HCT116 (cell line): ENCODE data around the gene LRRC73.

Experiments
- ELF1 ChIP-seq: IDR thresholded peaks from 2 replicates; pipeline ENCODE4 v1.6.1; 2012; ENCODE audit warnings: low read depth, borderline replicate concordance
- EZH2 ChIP-seq: fragments of 200-600 bp; sonication (generic); IDR thresholded peaks from 2 replicates; pipeline ENCODE4 v1.6.1; 2017; ENCODE audit warnings: antibody characterized with exemption, mixed run types
- EZH2phosphoT487 ChIP-seq: fragments of 200-600 bp; IDR thresholded peaks from 2 replicates; pipeline ENCODE4 v1.6.1; 2018; ENCODE audit warnings: antibody characterized with exemption, borderline replicate concordance
- FOSL1 ChIP-seq: IDR thresholded peaks from 2 replicates; pipeline ENCODE4 v1.6.1; 2012; ENCODE audit warnings: low read depth
- POLR2A ChIP-seq: IDR thresholded peaks from 2 replicates; pipeline ENCODE4 v1.7.0; 2011; ENCODE audit warnings: borderline replicate concordance; ENCODE audit not compliant: insufficient read depth, insufficient read length; ENCODE audit errors: extremely low read depth
- SIN3A ChIP-seq: IDR thresholded peaks from 2 replicates; pipeline ENCODE4 v1.6.1; 2012; ENCODE audit warnings: low read depth
- ZFX ChIP-seq: fragments of 450-650 bp; IDR thresholded peaks from 2 replicates; pipeline ENCODE4 v1.6.1; 2017
- ZNF274 ChIP-seq: fragments of 200-500 bp; sonication (Bioruptor generic); IDR thresholded peaks from 2 replicates; pipeline ENCODE4 v1.6.1; 2014; ENCODE audit warnings: mild to moderate bottlenecking, low read depth, low read length, inconsistent platforms
- TF ChIP-seq, protein P1 (sequence below), 3 experiments: fragments of 200-600 bp in 1 of 3; sonication (generic) in 1 of 3; IDR thresholded peaks in 2 of 3; conservative IDR thresholded peaks in 1 of 3; 2 replicates each; pipeline ENCODE4 v1.5.1; 2012 to 2017; ENCODE audit warnings: low read depth in 2 of 3, low read length in 2 of 3, antibody characterized with exemption in 1 of 3, borderline replicate concordance in 1 of 3, control low read depth in 1 of 3, mild to moderate bottlenecking in 1 of 3, mixed read lengths in 1 of 3, mixed run types in 1 of 3, moderate library complexity in 1 of 3; ENCODE audit not compliant: insufficient read depth in 1 of 3
- TF ChIP-seq, protein P2 (sequence below): IDR thresholded peaks from 2 replicates; pipeline ENCODE4 v1.6.1; 2012; ENCODE audit warnings: low read depth
- TF ChIP-seq, protein P3 (sequence below): IDR thresholded peaks from 2 replicates; pipeline ENCODE4 v1.6.1; 2012

DNA sequence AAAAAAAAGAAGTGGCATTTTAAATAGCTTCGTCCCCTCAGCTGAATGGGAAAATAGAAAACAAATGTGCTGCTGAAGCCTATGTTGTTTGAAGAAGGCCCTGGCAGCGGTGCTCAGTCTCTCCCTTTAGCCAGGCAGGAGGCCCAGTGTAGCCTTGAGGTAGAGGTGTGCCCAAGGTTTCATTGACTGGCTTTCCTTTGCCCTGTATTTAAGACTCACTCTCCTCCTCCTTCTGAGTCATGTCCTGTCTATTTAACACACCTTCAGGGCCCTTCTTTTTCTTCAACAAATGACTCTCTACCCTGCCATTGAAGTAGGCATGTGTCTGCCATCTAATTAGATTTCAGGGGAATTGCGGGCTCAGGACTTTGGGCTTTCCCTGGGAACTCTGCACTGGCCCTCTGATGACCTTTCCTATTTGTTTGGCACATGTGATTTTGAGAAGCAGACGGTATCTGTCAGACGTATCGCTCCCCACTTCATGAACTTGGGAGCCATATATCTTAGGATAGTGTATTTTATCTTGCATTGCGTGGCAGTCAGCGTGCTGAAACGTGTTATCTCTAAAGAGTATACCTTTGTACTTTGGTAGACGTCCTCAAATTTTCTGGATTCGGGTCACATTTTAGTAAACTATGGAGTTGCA lies 28.4 kb downstream of the LRRC73 start:
- TF ChIP-seq SIN3A (0 out of 2 replicates have a peak, but pooled peaks have one; percentile 10), FOSL1 (peak; percentile 58), ELF1 (no peak), EZH2 (no peak), EZH2phosphoT487 (no peak), ZFX (no peak), ZNF274 (no peak), POLR2A (no peak)
- TF ChIP-seq, protein P1, sequence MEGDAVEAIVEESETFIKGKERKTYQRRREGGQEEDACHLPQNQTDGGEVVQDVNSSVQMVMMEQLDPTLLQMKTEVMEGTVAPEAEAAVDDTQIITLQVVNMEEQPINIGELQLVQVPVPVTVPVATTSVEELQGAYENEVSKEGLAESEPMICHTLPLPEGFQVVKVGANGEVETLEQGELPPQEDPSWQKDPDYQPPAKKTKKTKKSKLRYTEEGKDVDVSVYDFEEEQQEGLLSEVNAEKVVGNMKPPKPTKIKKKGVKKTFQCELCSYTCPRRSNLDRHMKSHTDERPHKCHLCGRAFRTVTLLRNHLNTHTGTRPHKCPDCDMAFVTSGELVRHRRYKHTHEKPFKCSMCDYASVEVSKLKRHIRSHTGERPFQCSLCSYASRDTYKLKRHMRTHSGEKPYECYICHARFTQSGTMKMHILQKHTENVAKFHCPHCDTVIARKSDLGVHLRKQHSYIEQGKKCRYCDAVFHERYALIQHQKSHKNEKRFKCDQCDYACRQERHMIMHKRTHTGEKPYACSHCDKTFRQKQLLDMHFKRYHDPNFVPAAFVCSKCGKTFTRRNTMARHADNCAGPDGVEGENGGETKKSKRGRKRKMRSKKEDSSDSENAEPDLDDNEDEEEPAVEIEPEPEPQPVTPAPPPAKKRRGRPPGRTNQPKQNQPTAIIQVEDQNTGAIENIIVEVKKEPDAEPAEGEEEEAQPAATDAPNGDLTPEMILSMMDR (IDR thresholded peaks at IDR 0.05 in 2 of 3, conservative IDR thresholded peaks at IDR 0.05 in 1 of 3; ENCODE audit: borderline replicate concordance in 1 of 3, insufficient read depth in 1 of 3, low read depth in 2 of 3, low read length in 2 of 3), result no peak
- TF ChIP-seq, protein P2, sequence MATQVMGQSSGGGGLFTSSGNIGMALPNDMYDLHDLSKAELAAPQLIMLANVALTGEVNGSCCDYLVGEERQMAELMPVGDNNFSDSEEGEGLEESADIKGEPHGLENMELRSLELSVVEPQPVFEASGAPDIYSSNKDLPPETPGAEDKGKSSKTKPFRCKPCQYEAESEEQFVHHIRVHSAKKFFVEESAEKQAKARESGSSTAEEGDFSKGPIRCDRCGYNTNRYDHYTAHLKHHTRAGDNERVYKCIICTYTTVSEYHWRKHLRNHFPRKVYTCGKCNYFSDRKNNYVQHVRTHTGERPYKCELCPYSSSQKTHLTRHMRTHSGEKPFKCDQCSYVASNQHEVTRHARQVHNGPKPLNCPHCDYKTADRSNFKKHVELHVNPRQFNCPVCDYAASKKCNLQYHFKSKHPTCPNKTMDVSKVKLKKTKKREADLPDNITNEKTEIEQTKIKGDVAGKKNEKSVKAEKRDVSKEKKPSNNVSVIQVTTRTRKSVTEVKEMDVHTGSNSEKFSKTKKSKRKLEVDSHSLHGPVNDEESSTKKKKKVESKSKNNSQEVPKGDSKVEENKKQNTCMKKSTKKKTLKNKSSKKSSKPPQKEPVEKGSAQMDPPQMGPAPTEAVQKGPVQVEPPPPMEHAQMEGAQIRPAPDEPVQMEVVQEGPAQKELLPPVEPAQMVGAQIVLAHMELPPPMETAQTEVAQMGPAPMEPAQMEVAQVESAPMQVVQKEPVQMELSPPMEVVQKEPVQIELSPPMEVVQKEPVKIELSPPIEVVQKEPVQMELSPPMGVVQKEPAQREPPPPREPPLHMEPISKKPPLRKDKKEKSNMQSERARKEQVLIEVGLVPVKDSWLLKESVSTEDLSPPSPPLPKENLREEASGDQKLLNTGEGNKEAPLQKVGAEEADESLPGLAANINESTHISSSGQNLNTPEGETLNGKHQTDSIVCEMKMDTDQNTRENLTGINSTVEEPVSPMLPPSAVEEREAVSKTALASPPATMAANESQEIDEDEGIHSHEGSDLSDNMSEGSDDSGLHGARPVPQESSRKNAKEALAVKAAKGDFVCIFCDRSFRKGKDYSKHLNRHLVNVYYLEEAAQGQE, result no peak
- TF ChIP-seq, protein P3, sequence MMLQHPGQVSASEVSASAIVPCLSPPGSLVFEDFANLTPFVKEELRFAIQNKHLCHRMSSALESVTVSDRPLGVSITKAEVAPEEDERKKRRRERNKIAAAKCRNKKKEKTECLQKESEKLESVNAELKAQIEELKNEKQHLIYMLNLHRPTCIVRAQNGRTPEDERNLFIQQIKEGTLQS, result no peak
